ENCODE measurements around the gene LDLRAD4. TPM values are rescaled to one million over a fixed set of nuclear protein-coding genes. Genes with fewer than 3 reads are reported as not detected.

Gene LDLRAD4
- total and polyA plus RNA-seq, 9 of the 15 experiments (the other 6 are each of a cell fraction or from before 2014, with no cell fraction given) = 0.01 TPM; not detected in 8

- WGBS (ENCODE audit: insufficient coverage, low coverage, missing lambda C conversion rate) = 0% methylated on average over 13 of the region's 13 CpGs
- Histone ChIP-seq H3K27me3 (ENCODE audit: control insufficient read depth in 2 of 2, insufficient read depth in 2 of 2, low read length in 2 of 2) (peaks cover 0 to 8% of the 10 kb centered on the region in 2 experiments; a peak in 3 of 5 replicates), H3K4me1 (replicated peaks in 1 of 2; ENCODE audit: control insufficient read depth in 2 of 2, insufficient read depth in 2 of 2, low read length in 2 of 2) (no peaks in the 10 kb centered on the region), H2AFZ (ENCODE audit: low read depth, low read length) (no peak overlapping the region), H3K9me3 (replicated peaks; ENCODE audit: control insufficient read depth, insufficient read depth, low read depth, low read length) (no peaks in the 10 kb centered on the region), H3K27ac (ENCODE audit: extremely low read depth, low read depth, low read length) (no peak overlapping the region), H3K9ac (ENCODE audit: insufficient read depth in 1 of 2, low read depth in 2 of 2, low read length in 2 of 2) (no peak overlapping the region), H3K36me3 (ENCODE audit: control insufficient read depth, insufficient read depth, low read length) (no peaks in the 10 kb centered on the region), H3K4me2 (ENCODE audit: insufficient read depth, low read length) (no peak overlapping the region), H3K9me1 (ENCODE audit: control insufficient read depth, insufficient read depth, low read length) (no peaks in the 10 kb centered on the region), H4K20me1 (replicated peaks; ENCODE audit: control insufficient read depth, insufficient read depth, low read length) (no peaks in the 10 kb centered on the region), H3K4me3 (no peak overlapping the region), H3K79me2 (ENCODE audit: control insufficient read depth, insufficient read depth, low read length) (no peaks in the 10 kb centered on the region)
- FAIRE-seq = no peak
- ChIA-PET POLR2A (no interaction called here), CTCF (ENCODE audit: low intra/inter-chr PET ratio) (no interaction called here)
- DNase-seq (ENCODE audit: extremely low read depth in 1 of 4, low spot score in 3 of 4) = no peak
- ATAC-seq = no peak
- intact Hi-C loops (cut with micrococcal nuclease) (loop anchor here (10.0 kb wide), 1 partner anchor 523 kb away; no protein-coding TSS in a partner anchor), in situ Hi-C loops (cut with MboI) (loop anchor here (10.0 kb wide), 1 partner anchor 533 kb away; no protein-coding TSS in a partner anchor)
- no TSS peak for BruUV-seq (replicated peaks)
- TF ChIP-seq POLR2B (IDR thresholded peaks at IDR 0.05; ENCODE audit: low read depth, partially characterized antibody) (no peak), POLR2AphosphoS2 (IDR thresholded peaks at IDR 0.05; ENCODE audit: low read length) (no peak), HOMEZ (CRISPR knock-in tag; IDR thresholded peaks at IDR 0.05) (no peak), LARP7 (IDR thresholded peaks at IDR 0.05) (no peak), NR4A1 (CRISPR knock-in tag; IDR thresholded peaks at IDR 0.05) (no peak), NR4A1 (tag; IDR thresholded peaks at IDR 0.05) (no peak), SNAPC5 (CRISPR knock-in tag; IDR thresholded peaks at IDR 0.05) (no peak), ELF1 (tag; IDR thresholded peaks at IDR 0.05) (no peak), RBBP5 (IDR thresholded peaks at IDR 0.05; ENCODE audit: borderline replicate concordance, insufficient read depth, low read length, poor library complexity, severe bottlenecking) (no peak), NR3C1 (CRISPR knock-in tag; IDR thresholded peaks at IDR 0.05) (no peak)
Observed at GRCh38 chr18:13551841-13552733, 333.5 kb downstream of the LDLRAD4 start.

Measured in K562 (cell line).